Memory B cell (primary cell): Measurements from ENCODE around the gene ERBB3.

ENCODE experiments used
- ATAC-seq: fragments of 150-1000 bp; cut with Tn5 transposase; 2 replicates; pipeline ENCODE4 v1.10.0; 2021; ENCODE audit warnings: low read depth, mild to moderate bottlenecking, moderate library complexity
- DNase-seq, 2 donors: peaks; one replicate each; pipeline ENCODE4 v3.0.0; 2022; ENCODE audit warnings: low spot score in 2 of 2
- H3K27ac Mint-ChIP-seq: one replicate; pipeline ENCODE4 v1.8.0; 2022; ENCODE audit warnings: mild to moderate bottlenecking, moderate library complexity, mixed read lengths
- H3K27me3 Mint-ChIP-seq: one replicate; pipeline ENCODE4 v1.8.0; 2022; ENCODE audit warnings: mixed read lengths
- H3K36me3 Mint-ChIP-seq: one replicate; pipeline ENCODE4 v1.8.0; 2022; ENCODE audit warnings: mild to moderate bottlenecking, mixed read lengths
- H3K4me1 Mint-ChIP-seq: one replicate; pipeline ENCODE4 v1.8.0; 2022; ENCODE audit warnings: mixed read lengths
- H3K4me3 Mint-ChIP-seq: one replicate; pipeline ENCODE4 v1.8.0; 2022; ENCODE audit warnings: mild to moderate bottlenecking, moderate library complexity, mixed read lengths
- H3K9me3 Mint-ChIP-seq: one replicate; pipeline ENCODE4 v1.8.0; 2022; ENCODE audit warnings: mixed read lengths

The ERBB3 gene

GRCh38 chr12:56086608-56087007 is 6.6 kb downstream of the ERBB3 start:
- Mint-ChIP-seq H3K9me3 (no peaks in the 10 kb centered on the region), H3K4me3 (no peak overlapping the region), H3K27me3 (peaks cover 8% of the 10 kb centered on the region), H3K27ac (no peak overlapping the region), H3K4me1 (no peaks in the 10 kb centered on the region), H3K36me3 (no peaks in the 10 kb centered on the region)
- no peak for ATAC-seq
- DNase-seq: no peak

DNA sequence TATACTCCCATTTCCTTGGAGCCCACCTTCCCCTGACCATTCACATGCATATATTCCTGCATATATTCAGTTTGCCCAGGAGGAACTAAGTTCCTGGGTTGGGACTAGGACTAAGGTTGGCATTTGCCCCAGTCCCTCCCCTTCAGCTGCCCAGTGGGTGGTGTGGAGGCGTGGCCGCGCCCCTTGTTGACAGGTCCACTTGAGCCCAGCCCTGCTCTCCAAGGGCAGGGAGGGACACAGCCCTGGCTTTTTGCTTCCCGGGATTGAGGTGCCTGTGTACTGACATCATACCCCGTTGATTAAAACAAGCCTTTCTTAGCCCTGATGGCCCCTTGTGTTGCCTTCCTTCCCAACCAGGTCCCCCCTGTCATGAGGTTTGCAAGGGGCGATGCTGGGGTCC is 7.3 kb downstream of the ERBB3 start:
- Mint-ChIP-seq H3K27ac (no peak overlapping the region), H3K36me3 (no peaks in the 10 kb centered on the region), H3K4me3 (no peak overlapping the region), H3K27me3 (peaks cover 5% of the 10 kb centered on the region), H3K4me1 (no peaks in the 10 kb centered on the region), H3K9me3 (no peaks in the 10 kb centered on the region)
- ATAC-seq (no peak), DNase-seq (no peak)

DNA sequence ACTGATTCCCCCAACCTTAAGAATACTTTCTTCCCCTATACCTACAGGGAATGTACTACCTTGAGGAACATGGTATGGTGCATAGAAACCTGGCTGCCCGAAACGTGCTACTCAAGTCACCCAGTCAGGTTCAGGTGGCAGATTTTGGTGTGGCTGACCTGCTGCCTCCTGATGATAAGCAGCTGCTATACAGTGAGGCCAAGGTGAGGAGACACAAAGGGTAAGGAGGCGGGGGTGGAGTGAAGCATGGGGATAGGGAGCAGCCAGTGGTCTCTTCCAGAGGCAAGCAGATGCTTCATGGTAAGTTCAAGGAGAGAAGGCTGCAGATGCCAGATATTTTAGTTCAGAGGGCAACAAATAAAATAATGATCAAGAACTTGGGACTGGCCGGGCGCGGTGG is 17.8 kb downstream of the ERBB3 start:
- no peak for ATAC-seq
- no peaks in the 10 kb centered on the region for H3K36me3 Mint-ChIP-seq
- H3K27ac Mint-ChIP-seq: peak overlapping the region; percentile 36
- H3K9me3 Mint-ChIP-seq: no peaks in the 10 kb centered on the region
- peaks cover 22% of the 10 kb centered on the region for H3K27me3 Mint-ChIP-seq
- no peak for DNase-seq
- H3K4me1 Mint-ChIP-seq: no peaks in the 10 kb centered on the region
- H3K4me3 Mint-ChIP-seq: no peak overlapping the region

DNA sequence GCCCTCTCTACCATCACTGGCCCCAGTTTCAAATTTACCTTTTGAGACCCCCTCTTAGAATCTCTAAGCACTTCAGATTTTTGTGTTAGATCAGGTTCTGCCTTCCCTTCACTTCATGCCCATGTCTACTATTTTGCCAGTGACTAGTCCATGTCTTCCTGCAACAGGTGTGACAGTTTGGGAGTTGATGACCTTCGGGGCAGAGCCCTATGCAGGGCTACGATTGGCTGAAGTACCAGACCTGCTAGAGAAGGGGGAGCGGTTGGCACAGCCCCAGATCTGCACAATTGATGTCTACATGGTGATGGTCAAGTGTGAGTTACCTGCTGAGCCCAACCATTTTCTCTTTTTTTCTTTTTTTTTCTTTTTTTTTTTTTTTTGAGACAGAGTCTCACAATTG is 18.6 kb downstream of the ERBB3 start:
- H3K36me3 Mint-ChIP-seq: no peaks in the 10 kb centered on the region
- ATAC-seq: no peak
- no peak for DNase-seq
- peaks cover 5% of the 10 kb centered on the region for H3K4me1 Mint-ChIP-seq
- no peak overlapping the region for H3K4me3 Mint-ChIP-seq
- no peak overlapping the region for H3K27ac Mint-ChIP-seq
- no peaks in the 10 kb centered on the region for H3K9me3 Mint-ChIP-seq
- peaks cover 16% of the 10 kb centered on the region for H3K27me3 Mint-ChIP-seq

- Mint-ChIP-seq H3K4me3 (no peak overlapping the region), H3K27ac (no peak overlapping the region)
- no peak for DNase-seq
Observed at GRCh38 chr12:56099787-56100186, 19.8 kb downstream of the ERBB3 start.

DNA sequence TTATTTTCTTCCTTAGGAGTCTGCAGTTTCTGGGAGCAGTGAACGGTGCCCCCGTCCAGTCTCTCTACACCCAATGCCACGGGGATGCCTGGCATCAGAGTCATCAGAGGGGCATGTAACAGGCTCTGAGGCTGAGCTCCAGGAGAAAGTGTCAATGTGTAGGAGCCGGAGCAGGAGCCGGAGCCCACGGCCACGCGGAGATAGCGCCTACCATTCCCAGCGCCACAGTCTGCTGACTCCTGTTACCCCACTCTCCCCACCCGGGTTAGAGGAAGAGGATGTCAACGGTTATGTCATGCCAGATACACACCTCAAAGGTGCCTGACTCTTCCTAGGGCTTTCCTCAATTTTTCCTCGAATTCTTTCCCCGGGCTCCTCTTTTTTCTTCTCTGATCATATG is 21.1 kb downstream of the ERBB3 start:
- no peak overlapping the region for H3K27ac Mint-ChIP-seq
- peaks cover 4% of the 10 kb centered on the region for H3K27me3 Mint-ChIP-seq
- ATAC-seq: no peak
- no peak overlapping the region for H3K4me3 Mint-ChIP-seq
- H3K36me3 Mint-ChIP-seq: no peaks in the 10 kb centered on the region
- DNase-seq: no peak
- no peaks in the 10 kb centered on the region for H3K9me3 Mint-ChIP-seq
- peaks cover 14% of the 10 kb centered on the region for H3K4me1 Mint-ChIP-seq

More at GRCh38 chr12:56099787-56100186, 19.8 kb downstream of the ERBB3 start:
- peaks cover 7% of the 10 kb centered on the region for H3K4me1 Mint-ChIP-seq
- H3K36me3 Mint-ChIP-seq: no peaks in the 10 kb centered on the region
- ATAC-seq: no peak
- no peaks in the 10 kb centered on the region for H3K9me3 Mint-ChIP-seq
- peaks cover 10% of the 10 kb centered on the region for H3K27me3 Mint-ChIP-seq

- Mint-ChIP-seq H3K27ac (no peak overlapping the region), H3K27me3 (peaks cover 2% of the 10 kb centered on the region), H3K36me3 (peaks cover 3% of the 10 kb centered on the region), H3K4me3 (no peak overlapping the region), H3K9me3 (no peaks in the 10 kb centered on the region), H3K4me1 (peaks cover 20% of the 10 kb centered on the region)
- no peak for DNase-seq
- no peak for ATAC-seq
Observed at GRCh38 chr12:56102683-56103065, 22.7 kb downstream of the ERBB3 start.

DNA sequence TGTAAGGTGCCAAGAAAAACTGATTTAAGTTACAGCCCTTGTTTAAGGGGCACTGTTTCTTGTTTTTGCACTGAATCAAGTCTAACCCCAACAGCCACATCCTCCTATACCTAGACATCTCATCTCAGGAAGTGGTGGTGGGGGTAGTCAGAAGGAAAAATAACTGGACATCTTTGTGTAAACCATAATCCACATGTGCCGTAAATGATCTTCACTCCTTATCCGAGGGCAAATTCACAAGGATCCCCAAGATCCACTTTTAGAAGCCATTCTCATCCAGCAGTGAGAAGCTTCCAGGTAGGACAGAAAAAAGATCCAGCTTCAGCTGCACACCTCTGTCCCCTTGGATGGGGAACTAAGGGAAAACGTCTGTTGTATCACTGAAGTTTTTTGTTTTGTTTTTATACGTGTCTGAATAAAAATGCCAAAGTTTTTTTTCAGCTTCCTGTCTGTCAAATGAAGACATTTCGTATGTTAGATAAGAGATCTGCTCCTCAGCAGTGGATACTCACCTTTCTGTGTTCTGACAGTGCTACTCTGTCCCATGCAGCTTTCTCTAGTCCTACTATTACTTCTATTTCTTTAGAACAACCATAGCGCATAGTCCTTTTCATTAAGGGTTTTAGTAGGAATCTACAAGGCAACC is 23.2 kb downstream of the ERBB3 start:
- no peaks in the 10 kb centered on the region for H3K27me3 Mint-ChIP-seq
- peak overlapping the region; percentile 92 for H3K4me3 Mint-ChIP-seq
- peaks cover 20% of the 10 kb centered on the region for H3K4me1 Mint-ChIP-seq
- H3K27ac Mint-ChIP-seq: peak overlapping the region; percentile 85
- DNase-seq (no peak), ATAC-seq (no peak)
- H3K36me3 Mint-ChIP-seq: peaks cover 3% of the 10 kb centered on the region
- no peaks in the 10 kb centered on the region for H3K9me3 Mint-ChIP-seq

DNA sequence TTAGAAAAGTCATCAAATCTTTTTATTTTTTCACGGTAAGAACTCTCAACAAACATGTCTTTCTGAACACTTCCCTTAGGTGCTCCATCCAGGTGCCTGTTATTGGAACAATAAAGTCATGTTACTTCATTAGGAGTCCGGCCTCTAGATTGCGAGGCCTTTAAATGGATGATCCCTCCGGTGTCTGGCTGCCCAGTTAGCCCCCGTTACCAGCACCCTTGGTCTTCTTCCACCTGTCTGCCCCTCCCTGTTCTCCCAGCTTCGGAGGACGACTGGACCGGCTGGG is 23.8 kb downstream of the ERBB3 start:
- no peaks in the 10 kb centered on the region for H3K9me3 Mint-ChIP-seq
- peaks cover 3% of the 10 kb centered on the region for H3K36me3 Mint-ChIP-seq
- peak overlapping the region; percentile 85 for H3K27ac Mint-ChIP-seq

GRCh38 chr12:56104109-56104814 is 24.3 kb downstream of the ERBB3 start, which contains the start of gene PA2G4:
TSS of gene PA2G4 (plus strand) at chr12:56104559. CDS start at chr12:56104738, 179 bp downstream.
- peaks cover 20% of the 10 kb centered on the region for H3K4me1 Mint-ChIP-seq
- H3K9me3 Mint-ChIP-seq: no peaks in the 10 kb centered on the region
- H3K27me3 Mint-ChIP-seq: no peaks in the 10 kb centered on the region
- DNase-seq (peak; percentile 83 to 89), ATAC-seq (peak; percentile 93)
- H3K4me3 Mint-ChIP-seq: peak within 1 kb of the TSS; percentile 92
- H3K36me3 Mint-ChIP-seq: peaks cover 3% of the 10 kb centered on the region
- peak within 1 kb of the TSS; percentile 85 for H3K27ac Mint-ChIP-seq

More for the DNA sequence above, 23.8 kb downstream of the ERBB3 start:
- ATAC-seq: no peak
- Mint-ChIP-seq H3K4me3 (peak overlapping the region; percentile 92), H3K4me1 (peaks cover 20% of the 10 kb centered on the region), H3K27me3 (no peaks in the 10 kb centered on the region)
- DNase-seq: no peak

DNA sequence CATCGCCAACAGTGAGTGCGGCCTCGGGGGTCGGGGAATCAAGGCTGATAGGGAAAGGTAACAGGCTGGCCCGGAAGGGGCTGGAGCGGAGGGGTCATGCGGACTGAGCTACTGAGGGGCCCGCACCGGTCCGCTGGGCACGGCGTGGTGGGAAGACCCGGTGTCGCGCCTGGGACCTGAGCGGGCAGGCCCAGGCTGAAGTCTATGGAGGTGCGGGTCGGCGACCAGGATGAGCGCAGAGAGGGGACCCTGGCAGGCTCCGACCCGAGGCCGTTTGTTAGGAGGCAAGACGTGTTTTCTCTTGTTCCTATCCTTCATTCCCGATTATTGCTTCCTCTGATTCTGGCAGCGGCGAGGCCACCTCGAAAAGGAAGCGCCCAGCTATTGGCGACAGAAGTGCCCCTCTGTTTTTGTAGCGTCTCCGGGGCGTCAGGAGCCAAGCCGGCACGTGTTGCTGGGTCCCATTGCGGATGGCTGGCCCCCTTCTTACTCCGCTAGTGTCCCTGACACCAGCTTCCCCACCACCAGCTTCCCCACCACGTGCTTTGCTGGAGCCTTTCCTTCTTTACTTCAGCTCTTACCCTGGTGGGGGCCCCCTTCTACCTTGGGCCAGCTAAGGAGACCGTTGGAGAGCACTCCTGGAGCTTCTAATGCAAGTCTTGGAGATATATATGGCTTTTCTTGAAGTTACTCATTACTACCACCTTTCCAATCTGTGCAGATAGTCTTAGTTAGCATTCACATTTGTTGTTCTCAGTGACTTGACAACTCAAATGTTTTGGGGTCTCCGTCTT is 25.0 kb downstream of the ERBB3 start:
- ATAC-seq (peak; percentile 3), DNase-seq (no peak)
- Mint-ChIP-seq H3K27ac (peak overlapping the region; percentile 85), H3K36me3 (peaks cover 5% of the 10 kb centered on the region), H3K9me3 (no peaks in the 10 kb centered on the region), H3K4me1 (peaks cover 20% of the 10 kb centered on the region), H3K4me3 (peak overlapping the region; percentile 92), H3K27me3 (no peaks in the 10 kb centered on the region)

DNA sequence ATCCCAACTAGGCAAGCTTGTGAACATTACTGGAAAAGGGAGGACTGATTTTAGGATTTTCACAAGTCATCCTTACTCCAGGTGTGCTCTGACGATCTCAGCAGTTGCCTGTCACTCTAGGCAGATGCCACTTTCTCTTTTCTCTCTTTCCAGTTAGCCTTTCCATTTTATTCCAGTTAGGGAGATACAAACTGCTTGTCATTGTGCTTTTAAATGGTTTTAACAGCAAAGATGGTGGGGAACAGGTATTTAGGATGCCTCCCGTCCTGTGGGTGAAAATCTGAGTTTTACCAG is 25.6 kb downstream of the ERBB3 start:
- Mint-ChIP-seq H3K27me3 (no peaks in the 10 kb centered on the region), H3K4me3 (peak overlapping the region; percentile 92), H3K36me3 (peaks cover 8% of the 10 kb centered on the region), H3K9me3 (no peaks in the 10 kb centered on the region), H3K27ac (peak overlapping the region; percentile 85), H3K4me1 (peaks cover 20% of the 10 kb centered on the region)
- ATAC-seq (no peak), DNase-seq (no peak)

DNA sequence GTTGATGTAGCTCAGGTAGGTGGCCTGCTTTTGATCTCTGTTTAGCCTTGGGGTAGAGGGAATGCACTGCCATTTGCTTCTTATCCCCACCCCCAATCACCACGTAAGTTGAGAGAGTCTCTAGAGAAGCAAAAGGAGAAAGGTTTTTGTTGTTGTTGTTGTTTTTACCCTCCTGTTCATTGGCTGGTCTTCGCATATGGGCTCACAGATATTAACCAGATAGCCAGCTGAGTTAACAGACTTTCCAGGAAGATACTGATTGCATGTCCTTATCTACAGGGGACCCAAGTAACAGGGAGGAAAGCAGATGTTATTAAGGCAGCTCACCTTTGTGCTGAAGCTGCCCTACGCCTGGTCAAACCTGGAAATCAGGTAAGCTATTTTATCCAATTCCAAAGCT is 27.3 kb downstream of the ERBB3 start:
- H3K9me3 Mint-ChIP-seq: no peaks in the 10 kb centered on the region
- H3K27me3 Mint-ChIP-seq: no peaks in the 10 kb centered on the region
- DNase-seq (no peak), ATAC-seq (no peak)
- H3K27ac Mint-ChIP-seq: peak overlapping the region; percentile 67
- peaks cover 20% of the 10 kb centered on the region for H3K4me1 Mint-ChIP-seq
- H3K4me3 Mint-ChIP-seq: no peak overlapping the region
- peaks cover 15% of the 10 kb centered on the region for H3K36me3 Mint-ChIP-seq

DNA sequence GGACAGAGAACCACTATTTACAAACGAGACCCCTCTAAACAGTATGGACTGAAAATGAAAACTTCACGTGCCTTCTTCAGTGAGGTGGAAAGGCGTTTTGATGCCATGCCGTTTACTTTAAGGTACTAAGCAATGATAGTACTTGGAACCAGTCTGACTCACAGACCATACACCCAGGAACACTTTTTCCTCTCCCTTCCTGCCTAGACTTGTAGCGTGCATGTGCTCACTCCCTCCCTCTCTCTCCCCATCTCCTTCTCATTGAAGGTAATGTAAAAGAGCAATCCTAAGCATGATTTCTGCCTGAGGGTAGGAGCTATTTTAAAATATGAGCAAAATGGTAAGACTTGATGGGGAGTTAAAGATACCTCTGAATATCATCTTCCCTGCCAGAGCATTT is 30.6 kb downstream of the ERBB3 start:
- ATAC-seq: no peak
- H3K27me3 Mint-ChIP-seq: no peaks in the 10 kb centered on the region
- H3K9me3 Mint-ChIP-seq: no peaks in the 10 kb centered on the region
- H3K4me1 Mint-ChIP-seq: peaks cover 9% of the 10 kb centered on the region
- no peak for DNase-seq
- H3K4me3 Mint-ChIP-seq: no peak overlapping the region
- H3K27ac Mint-ChIP-seq: no peak overlapping the region
- peaks cover 21% of the 10 kb centered on the region for H3K36me3 Mint-ChIP-seq
